Hepatocyte (in vitro differentiated cells): ENCODE results near the gene C1QTNF8.

Experiments used
- CTCF ChIP-seq: fragments of 200-600 bp; sonication (generic); IDR thresholded peaks from 2 replicates; pipeline ENCODE4 v1.5.1; 2016; ENCODE audit warnings: antibody characterized with exemption, mild to moderate bottlenecking; ENCODE audit not compliant: poor library complexity
- EZH2 ChIP-seq: fragments of 200-600 bp; sonication (generic); IDR thresholded peaks from 2 replicates; pipeline ENCODE4 v1.6.1; 2016; ENCODE audit warnings: antibody characterized with exemption, mild to moderate bottlenecking, borderline replicate concordance
- EZH2phosphoT487 ChIP-seq: fragments of 200-600 bp; sonication (generic); IDR thresholded peaks from one replicate; pipeline ENCODE4 v1.6.1; 2018; ENCODE audit warnings: antibody characterized with exemption, mild to moderate bottlenecking, low read depth, moderate library complexity; ENCODE audit not compliant: unreplicated experiment, severe bottlenecking

DNA sequence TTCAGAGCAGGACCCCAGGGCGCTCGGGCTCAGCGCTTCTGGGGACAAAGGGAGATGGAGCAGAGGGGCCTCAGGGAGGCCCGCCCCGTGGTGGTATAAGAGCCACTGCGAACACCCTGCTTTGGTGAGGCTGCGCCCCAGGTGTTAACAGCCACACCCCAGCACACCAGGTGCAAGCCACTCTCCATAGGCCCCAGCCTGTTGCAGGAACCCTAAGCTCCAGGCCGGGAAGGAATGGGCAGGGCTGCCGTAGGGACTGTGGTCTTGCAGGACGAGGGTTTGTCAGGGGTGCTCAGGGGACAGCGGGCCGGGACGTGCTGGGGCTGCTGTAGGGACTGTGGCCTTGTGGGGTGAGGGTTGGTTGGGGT, 40.5 kb downstream of the C1QTNF8 start:
- TF ChIP-seq CTCF (no peak), EZH2 (no peak), EZH2phosphoT487 (no peak)
